SK-N-SH (cell line): ENCODE measurements around the gene TMEM244.

Experiments
- TF ChIP-seq, protein P1 (sequence below): IDR thresholded peaks from 2 replicates; pipeline ENCODE4 v1.4.0; 2012; ENCODE audit warnings: low read depth
- TF ChIP-seq, protein P2 (sequence below): fragments of 200-600 bp; sonication (generic); IDR thresholded peaks from 2 replicates; pipeline ENCODE4 v1.6.1; 2017; ENCODE audit warnings: antibody characterized with exemption, mild to moderate bottlenecking, moderate library complexity

DNA sequence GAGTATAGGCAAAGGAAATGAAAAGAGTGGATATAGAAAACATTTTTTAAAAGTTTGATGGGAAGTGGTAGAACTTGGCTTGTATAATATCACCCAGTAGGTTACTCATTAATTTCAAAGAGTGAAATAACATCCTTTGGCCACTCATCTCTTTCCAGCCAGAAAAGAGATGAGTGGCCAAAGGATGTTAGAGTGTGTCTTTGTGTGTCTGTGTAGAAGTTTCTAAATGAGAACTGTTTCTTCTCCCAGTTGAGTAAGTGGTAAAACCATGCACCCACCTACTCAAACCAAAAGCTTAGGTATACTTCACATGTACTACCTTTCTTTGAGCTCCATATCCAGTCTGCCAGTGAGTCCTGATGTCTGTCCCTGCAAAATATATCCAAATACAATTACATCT is 47.7 kb upstream of the TMEM244 start:
- TF ChIP-seq, protein P1, sequence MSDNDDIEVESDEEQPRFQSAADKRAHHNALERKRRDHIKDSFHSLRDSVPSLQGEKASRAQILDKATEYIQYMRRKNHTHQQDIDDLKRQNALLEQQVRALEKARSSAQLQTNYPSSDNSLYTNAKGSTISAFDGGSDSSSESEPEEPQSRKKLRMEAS: no peak
- TF ChIP-seq, protein P2, sequence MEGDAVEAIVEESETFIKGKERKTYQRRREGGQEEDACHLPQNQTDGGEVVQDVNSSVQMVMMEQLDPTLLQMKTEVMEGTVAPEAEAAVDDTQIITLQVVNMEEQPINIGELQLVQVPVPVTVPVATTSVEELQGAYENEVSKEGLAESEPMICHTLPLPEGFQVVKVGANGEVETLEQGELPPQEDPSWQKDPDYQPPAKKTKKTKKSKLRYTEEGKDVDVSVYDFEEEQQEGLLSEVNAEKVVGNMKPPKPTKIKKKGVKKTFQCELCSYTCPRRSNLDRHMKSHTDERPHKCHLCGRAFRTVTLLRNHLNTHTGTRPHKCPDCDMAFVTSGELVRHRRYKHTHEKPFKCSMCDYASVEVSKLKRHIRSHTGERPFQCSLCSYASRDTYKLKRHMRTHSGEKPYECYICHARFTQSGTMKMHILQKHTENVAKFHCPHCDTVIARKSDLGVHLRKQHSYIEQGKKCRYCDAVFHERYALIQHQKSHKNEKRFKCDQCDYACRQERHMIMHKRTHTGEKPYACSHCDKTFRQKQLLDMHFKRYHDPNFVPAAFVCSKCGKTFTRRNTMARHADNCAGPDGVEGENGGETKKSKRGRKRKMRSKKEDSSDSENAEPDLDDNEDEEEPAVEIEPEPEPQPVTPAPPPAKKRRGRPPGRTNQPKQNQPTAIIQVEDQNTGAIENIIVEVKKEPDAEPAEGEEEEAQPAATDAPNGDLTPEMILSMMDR: no peak
